PFSK-1 (cell line): Measurements from ENCODE around the gene BCCIP.

Source experiments
- FOXP2 ChIP-seq: optimal IDR thresholded peaks from 2 replicates; pipeline ENCODE3; 2011; ENCODE audit warnings: borderline replicate concordance, control low read depth, inconsistent platforms; ENCODE audit not compliant: insufficient read depth; ENCODE audit errors: extremely low read length, extremely low read depth
- POLR2AphosphoS5 ChIP-seq: IDR thresholded peaks from 2 replicates; pipeline ENCODE4 v1.6.1; 2012; ENCODE audit warnings: low read depth, mild to moderate bottlenecking, control low read depth, low read length, moderate library complexity
- REST ChIP-seq, 2 experiments: IDR thresholded peaks; 2 replicates each; pipeline versions ENCODE4 v1.6.1 to v1.8.0; 2011 to 2012; ENCODE audit warnings: low read depth in 2 of 2, low read length in 2 of 2, control low read depth in 1 of 2, inconsistent platforms in 1 of 2, mild to moderate bottlenecking in 1 of 2, moderate library complexity in 1 of 2; ENCODE audit not compliant: insufficient read depth in 1 of 2
- SIN3A ChIP-seq: IDR thresholded peaks from 2 replicates; pipeline ENCODE4 v1.6.1; 2012; ENCODE audit warnings: mild to moderate bottlenecking, low read length, moderate library complexity, borderline replicate concordance; ENCODE audit not compliant: insufficient read depth
- TAF1 ChIP-seq: IDR thresholded peaks from 2 replicates; pipeline ENCODE4 v1.6.1; 2012; ENCODE audit warnings: low read length, control low read depth, borderline replicate concordance; ENCODE audit not compliant: insufficient read depth

BCCIP gene

DNA sequence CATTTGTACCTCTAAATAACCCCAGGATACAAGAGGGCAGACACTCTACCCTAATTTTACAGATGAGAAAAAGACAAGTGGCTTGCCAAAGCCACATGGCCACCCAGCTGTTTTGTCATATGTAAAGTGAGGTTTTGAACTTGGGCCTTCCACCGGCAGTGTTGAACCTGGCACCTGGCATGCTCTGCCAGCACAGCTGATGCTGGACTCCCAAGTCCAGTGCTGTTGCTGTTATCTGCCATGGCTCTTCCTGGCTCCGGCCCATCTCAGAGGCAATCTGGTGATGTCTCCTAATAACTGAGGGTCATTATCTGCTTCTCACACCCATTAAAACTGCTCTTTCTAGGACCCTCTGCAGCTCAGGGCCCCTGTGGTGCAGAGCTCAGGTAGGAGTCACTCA lies 25.0 kb downstream of the BCCIP start:
- no peak for TF ChIP-seq SIN3A
- no peak for TF ChIP-seq POLR2AphosphoS5
- TF ChIP-seq TAF1: no peak
- no peak for TF ChIP-seq FOXP2
- no peak for TF ChIP-seq REST (IDR thresholded peaks at IDR 0.05; ENCODE audit: insufficient read depth in 1 of 2, low read depth in 2 of 2, low read length in 2 of 2)

- TF ChIP-seq FOXP2: no peak
- TF ChIP-seq REST (IDR thresholded peaks at IDR 0.05; ENCODE audit: insufficient read depth in 1 of 2, low read depth in 2 of 2, low read length in 2 of 2): no peak
- no peak for TF ChIP-seq SIN3A
- TF ChIP-seq TAF1: no peak
- no peak for TF ChIP-seq POLR2AphosphoS5
These were observed 25.5 kb downstream of the BCCIP start for GRCh38 chr10:125848857-125849256.

DNA sequence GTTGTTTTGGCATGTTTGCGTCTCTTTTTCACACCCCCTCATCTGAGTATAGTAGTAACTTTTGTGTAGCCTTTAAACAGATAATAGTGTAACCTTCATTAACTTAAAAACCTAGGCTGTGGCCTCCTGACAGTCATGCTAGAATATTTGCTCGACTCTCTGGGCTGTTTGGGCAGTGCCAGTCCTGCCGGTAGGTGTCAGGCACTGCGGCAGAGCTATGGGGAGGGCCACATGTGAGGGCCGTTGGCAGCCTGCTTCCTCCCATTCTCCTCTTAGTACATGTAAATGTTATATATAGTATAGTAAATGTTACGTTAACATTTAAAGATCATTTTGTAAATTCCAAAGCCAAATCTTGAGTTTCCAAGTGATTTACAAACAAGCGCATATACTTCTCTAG lies 26.1 kb downstream of the BCCIP start:
- no peak for TF ChIP-seq POLR2AphosphoS5
- no peak for TF ChIP-seq SIN3A
- TF ChIP-seq FOXP2: no peak
- no peak for TF ChIP-seq TAF1
- no peak for TF ChIP-seq REST (IDR thresholded peaks at IDR 0.05; ENCODE audit: insufficient read depth in 1 of 2, low read depth in 2 of 2, low read length in 2 of 2)

GRCh38 chr10:125850766-125851731 lies 27.7 kb downstream of the BCCIP start:
- TF ChIP-seq TAF1 (no peak), FOXP2 (no peak), SIN3A (no peak), POLR2AphosphoS5 (no peak), REST (IDR thresholded peaks at IDR 0.05; ENCODE audit: insufficient read depth in 1 of 2, low read depth in 2 of 2, low read length in 2 of 2) (no peak)
